NCI-H128 (cell line): ENCODE results near the gene FHL2.

Experiments used
- DNase-seq: peaks from one replicate; lab custom pipeline; 2025; ENCODE audit not compliant: unreplicated experiment; lab: John Stamatoyannopoulos, UW

FHL2 gene

DNA sequence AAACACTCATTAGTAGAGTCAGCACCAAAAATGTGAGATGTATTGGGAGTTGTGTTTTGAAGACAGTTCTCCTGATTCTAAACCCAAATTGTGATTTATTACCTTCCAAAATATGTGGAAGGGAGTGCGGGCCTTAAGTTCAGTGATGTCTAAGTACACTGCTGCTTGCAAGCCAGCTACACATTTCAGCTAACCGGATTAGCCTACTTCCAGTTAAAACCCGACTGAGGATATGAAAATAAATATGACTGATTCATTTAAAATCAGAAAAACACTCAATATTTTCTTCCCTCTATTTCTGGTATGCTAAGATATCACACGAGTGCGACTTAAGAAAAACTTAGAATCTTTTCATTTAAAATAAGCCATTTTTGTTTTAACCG lies 907 bp downstream of the FHL2 start:
- DNase-seq, result no peak

DNA sequence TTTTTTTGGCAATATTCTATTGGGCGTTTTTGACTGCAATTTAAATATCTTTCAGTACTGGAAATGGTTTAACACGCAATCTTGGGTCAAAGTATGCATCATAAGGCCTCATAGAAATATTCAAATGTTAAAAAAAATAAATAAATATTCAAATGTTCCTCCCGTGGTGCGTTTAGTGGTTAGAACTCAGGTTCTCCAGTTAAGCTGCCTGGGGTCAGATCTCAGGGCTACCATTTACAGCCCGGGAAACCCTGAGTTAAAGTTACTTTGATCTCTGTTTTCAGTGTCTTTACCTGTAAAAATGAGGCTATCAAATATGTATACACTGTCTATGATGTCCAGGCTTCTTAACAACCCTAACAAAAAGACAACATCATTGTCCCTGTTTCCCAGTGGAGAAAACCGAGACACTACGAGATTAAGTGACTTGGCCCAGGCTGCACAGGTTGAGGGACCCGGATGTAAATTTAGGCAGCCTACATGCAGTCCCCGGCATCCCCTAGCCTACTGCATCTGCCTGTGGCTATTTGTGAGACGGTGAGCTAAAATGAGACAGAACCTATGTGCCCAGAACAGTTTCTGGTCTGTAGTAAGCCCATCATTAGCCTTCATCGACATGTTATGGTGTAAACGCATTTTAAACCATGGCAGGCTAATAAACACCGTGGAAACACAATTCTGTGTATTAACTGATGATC lies 1.7 kb downstream of the FHL2 start:
- DNase-seq, result no peak

- no peak for DNase-seq
These were observed 2.4 kb downstream of the FHL2 start for GRCh38 chr2:105396254-105397024.

DNA sequence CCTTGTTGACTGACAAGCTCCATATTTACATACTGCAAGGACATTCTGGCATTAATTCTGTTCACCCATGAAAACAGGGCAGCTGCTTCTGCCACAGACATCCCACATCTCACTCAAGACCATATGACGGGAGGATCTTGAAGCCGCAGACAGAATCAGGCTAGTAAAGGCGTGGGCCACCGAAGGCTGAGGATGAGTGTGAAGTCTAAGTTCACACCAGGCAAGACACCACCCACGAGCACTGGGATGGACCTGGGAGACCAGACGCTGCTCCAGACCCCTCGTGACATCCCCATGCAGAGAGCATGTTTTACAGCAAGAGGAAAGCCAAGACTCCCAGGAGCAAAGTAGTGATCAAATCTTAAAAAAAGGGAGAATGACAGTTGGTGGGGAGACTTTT lies 3.2 kb downstream of the FHL2 start:
- no peak for DNase-seq

- DNase-seq, result no peak
These were observed 3.8 kb downstream of the FHL2 start for GRCh38 chr2:105394951-105395611.

GRCh38 chr2:105393373-105394055 lies 5.3 kb downstream of the FHL2 start:
- no peak for DNase-seq

DNA sequence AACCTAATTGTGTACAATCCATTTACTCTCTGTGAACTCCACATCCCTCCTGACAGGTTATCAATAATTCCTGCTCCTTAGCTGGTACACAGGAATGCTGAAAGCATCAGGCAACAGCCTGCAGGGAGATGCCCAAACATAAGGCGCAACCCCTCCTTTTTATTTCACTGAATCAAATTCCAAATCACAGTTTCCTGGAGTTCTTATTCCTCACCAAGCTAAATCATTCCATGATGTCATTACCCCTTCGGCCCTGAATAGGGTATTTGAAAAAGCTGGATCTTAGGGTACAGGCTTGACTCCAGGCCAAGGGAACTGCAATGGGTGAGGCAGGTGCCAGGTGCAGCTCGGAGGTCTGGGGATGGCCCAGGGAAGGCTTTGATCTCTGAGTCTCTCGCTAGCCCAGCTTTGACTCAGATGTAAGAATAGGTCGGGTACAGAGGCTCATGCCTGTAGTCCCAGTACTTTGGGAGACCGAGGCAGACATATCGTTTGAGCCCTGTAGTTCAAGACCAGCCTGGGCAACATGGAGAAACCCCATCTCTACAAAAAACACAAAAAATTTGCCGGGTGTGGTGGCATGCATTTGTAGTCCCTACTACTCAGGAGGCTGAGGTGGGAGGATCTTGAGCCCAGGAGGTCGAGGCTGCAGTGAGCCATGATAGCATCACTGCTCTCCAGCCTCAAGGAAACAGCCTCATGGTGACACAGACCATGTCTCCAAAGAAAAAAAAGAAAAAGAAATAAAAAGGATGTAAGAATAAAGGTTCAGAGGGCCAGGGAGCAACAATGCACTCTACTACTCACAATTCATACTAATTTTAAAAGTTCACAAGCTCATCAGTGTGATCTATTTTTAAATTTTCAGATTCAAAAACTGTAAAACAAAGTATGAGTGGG lies 6.8 kb downstream of the FHL2 start:
- no peak for DNase-seq

- no peak for DNase-seq
These were observed 7.7 kb downstream of the FHL2 start for GRCh38 chr2:105391058-105391627.

- DNase-seq, result no peak
These were observed 8.4 kb downstream of the FHL2 start for GRCh38 chr2:105390454-105390853.

- DNase-seq, result no peak
These were observed 9.9 kb downstream of the FHL2 start for GRCh38 chr2:105388971-105389381.

GRCh38 chr2:105387225-105387624 lies 11.6 kb downstream of the FHL2 start:
- no peak for DNase-seq

- no peak for DNase-seq
These were observed 12.9 kb downstream of the FHL2 start for GRCh38 chr2:105385731-105386540.

DNA sequence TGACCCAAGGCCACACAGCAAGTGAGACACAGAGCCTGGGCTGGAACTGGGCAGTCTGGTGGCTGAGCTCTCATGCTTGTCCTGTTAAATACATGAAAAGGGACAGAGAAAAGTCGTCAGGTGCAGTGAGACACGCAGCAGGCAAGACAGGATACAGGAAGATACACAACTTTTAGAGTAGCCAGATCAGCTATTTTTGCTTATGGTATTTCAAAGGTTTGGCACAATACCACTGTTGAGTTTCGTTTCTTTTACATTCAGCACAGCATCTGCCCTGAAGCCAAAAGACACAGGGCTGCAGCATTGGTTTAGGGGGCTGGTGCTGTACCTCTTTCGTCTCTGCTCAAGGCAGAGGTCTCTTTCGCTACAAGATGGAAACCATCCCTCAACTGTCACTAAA lies 14.0 kb downstream of the FHL2 start:
- DNase-seq, result no peak

- no peak for DNase-seq
These were observed 14.6 kb downstream of the FHL2 start for GRCh38 chr2:105384216-105384615.

DNA sequence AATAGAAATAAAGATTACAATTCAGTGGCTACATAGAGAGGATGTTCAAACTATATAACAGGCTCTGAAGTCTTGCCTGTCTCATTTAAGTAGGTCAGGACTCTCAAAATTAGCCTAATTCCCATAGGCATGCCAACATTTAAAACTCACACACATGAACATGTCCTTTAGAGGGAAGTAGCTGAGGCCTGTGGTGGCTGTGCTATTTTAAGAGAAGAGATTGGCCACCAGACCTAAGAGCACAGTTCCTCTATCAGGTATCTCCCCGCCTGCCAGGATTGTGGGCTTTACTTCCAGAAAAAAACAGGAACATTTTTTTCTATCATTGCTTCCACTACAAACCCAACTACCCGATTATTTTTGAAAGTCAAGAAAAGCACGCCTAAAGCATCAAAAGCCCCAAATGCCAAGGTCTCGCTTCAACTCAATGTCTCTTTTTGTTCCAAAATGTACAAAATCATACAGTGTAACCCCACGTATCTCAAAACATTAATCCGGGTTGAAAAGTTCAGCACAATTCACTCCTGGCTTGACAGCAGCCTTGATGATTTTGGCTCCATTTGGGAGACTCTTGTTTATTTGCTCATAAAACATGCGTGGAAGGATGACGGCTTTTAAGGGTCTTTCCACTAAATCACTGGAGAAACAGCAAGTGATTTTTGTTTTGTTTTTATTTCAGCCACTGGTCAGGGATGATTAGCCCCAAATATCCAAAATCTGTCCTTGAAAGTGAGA lies 15.3 kb downstream of the FHL2 start:
- DNase-seq, result no peak

GRCh38 chr2:105382177-105382576 lies 16.7 kb downstream of the FHL2 start:
- DNase-seq, result no peak

- no peak for DNase-seq
These were observed 17.7 kb downstream of the FHL2 start for GRCh38 chr2:105381101-105381668.

- DNase-seq, result no peak
These were observed 18.3 kb downstream of the FHL2 start for GRCh38 chr2:105380432-105381100.
